T1000 (cell line): ENCODE data around the gene C3.
"Not testable (repeated sequence)": the region's sequence is repeated elsewhere in the genome, so short reads cannot be mapped to it uniquely, and the experiment has no call there.

Experiments used
- DNase-seq: peaks from one replicate; lab custom pipeline; 2025; ENCODE audit warnings: mixed read lengths; lab: John Stamatoyannopoulos, UW

C3 gene

DNA sequence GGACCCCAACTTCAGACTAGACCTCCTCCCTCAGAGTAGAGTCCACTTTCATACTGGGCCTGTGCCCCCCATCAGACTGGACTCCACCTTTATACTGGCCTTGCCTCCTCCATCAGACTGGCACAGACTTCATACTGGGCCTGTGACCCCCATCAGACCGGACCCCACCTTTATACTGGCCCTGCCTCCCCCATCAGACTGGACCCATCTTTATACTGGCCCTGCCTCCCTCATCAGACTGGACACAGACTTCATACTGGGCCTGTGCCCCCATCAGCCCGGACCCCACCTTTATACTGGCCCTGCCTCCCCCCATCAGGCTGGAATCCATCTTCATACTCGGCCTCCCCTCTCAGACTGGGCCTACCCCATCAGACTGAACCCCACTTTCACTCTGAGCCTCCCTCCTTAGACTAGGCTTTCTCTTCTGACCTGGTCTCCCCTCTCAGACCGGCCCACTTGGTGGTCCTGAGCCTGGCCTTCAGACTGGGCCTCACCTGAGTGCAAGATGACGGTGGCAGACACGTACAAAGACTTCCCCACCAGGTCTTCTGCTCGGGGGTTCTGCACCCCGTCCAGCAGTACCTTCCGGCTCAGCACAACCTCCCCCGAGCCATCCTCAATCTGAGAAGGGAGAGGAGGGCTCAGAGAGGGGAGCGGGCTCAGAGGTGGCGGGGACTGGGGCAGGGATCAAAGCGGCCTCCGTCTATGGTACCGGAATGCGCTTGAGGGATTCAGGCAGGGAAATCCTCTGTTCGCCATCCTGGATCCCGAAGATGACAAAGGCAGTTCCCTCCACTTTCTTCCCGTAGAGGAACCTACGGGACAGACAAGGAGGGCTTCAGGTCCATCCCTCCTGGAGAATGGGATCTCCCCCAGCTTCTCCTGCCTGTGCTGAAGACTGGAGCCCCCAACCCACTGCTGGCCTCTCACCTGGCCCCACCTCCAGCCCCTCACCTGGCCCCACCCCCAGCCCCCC is 7.5 kb downstream of the C3 start:
- no peak for DNase-seq

DNA sequence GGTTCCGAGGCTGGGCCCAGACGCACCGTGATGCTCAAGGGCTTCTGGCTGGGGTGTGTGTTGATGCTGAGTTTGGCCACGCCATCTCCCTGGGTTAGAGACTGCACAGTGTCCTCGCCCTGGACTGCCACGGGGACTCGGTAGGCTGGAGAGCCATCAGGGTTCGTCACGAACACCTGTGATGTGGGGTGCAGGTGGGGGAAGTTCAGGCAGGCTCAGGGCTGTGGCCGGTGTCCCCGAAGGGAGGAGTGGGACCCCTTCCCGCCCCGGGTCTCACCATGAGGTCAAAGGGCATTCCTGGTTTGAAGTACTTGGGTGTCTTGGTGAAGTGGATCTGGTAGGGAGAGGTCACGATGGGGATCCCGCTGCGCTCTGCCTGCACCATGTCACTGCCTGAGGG is 8.2 kb downstream of the C3 start:
- no peak for DNase-seq

DNA sequence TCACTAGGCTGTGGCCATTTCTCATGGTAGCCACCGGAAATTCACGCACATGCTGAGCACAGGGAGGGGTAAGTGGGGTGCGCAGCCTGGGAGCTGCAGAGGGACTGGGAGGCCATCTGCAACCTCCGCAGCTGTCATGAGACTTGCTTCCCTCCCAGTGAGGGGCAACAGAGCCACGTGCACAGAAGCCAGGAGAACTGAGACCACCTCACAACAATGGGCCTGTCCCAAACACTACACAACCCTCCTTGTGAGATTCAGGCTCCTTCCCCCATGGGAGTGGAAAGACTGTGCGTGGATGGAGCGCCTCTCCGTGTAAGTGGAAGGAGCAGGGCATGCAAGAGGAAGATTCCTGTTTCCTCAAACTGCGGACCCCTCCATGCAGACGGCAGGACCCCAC is 8.8 kb downstream of the C3 start:
- DNase-seq = no peak

DNA sequence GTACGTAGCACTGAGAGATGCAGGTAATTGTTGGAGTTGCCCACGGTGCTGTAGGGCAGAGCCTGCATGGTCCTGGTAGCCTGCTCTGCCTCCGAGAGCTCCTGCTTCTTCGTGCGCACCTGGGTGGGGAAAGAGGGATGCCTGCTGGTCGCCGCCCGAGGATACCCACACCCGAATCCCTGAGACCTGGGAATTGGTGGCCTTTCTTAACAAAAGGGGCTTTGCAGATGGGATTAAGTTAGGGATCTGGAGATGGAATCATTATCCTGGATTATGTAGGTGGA is 9.4 kb downstream of the C3 start:
- no peak for DNase-seq

DNA sequence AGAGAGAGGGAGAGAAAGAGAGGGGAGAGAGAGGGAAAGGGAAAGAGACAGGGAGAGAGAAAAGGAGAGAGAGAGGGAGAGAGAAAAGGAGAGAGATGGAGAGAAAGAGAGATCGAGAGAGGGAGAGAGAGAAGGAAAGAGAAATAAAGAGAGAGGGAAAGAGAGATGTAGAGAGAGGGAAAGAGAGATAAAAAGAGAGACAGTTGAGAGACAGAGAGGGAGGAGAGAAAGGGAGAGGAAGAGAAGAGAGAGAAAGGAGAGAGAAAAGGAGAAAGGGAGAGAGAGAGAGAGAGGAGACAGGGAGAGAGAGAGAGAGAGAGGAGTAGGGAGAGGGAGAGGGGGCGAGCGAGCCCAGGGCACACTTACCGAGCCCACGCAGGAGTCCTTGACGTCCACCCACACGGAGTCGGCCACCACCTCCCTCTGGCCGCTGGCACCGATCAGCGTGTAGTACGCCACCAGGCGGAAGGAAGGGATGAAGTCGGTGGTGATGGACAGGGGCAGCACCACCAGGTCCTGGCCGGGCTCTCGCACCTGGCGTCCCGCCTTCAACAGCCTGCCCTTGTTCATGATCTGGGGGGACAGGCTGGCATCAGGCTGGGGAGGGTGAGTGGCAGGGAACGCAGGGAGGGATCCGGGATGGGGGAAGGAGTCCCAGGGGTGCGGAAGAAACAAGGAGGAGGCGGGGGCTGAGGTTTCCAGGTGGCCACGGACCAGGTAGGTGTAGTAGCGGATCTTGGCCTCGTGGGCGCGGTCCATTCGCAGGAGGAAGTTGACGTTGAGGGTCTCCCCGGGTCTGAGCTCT is 10.0 kb downstream of the C3 start:
- DNase-seq = no peak

DNA sequence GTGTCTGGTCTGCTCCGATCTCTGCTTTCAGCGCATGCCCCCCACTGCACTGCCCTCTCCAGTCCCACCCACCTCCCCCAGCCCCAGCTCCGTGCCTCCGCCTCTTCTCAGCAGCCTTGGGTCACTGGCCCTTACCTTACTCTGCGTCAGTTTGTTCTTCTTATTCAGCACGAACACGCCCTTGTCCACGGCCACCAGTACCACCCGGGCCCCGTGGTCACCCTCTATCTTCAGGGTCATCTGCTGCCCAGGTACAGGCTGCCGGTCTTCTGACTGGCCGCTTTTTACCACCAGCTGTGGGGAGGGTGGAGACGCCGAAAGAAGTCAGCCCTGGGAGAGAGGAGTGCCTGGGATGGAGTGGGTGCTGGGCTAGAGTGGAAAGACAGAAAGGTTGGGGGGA is 10.9 kb downstream of the C3 start:
- no peak for DNase-seq

DNA sequence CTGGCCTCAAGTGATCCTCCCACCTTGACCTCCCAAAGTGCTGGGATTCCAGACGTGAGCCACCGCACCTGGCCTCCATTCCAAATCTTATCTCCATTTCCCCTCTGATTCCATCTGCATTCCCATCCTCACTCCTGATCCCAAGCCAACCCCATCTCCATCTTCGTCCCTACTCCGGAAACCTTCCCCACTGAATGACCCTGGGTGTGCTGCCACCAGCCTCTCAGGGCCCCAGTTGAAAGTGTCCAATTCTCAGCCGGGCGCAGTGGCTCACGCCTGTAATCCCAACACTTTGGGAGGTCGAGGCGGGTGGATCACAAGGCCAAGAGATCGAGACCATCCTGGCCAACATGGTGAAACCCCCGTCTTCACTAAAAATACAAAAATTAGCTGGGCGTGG is 11.5 kb downstream of the C3 start:
- not testable (repeated sequence) for DNase-seq

DNA sequence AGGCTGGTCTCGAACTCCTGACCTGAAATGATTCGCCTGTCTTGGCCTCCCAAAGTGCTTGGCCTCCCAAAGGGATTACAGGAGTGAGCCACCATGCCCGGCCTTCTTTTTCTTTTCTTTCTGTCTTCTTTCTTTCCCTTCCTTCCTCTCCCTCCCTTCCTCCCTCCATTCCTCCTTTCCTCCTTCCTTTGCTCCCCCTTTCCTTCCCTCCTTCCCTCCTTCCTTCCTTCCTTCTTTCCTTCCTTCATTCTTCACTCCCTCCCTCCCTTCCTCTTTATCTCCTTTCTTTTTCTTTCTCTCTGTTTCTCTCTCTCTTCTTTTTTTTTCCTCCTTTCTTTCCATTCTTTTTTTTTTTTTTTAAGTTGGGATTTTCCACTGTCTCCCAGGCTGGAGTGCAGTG is 12.1 kb downstream of the C3 start:
- no peak for DNase-seq

DNA sequence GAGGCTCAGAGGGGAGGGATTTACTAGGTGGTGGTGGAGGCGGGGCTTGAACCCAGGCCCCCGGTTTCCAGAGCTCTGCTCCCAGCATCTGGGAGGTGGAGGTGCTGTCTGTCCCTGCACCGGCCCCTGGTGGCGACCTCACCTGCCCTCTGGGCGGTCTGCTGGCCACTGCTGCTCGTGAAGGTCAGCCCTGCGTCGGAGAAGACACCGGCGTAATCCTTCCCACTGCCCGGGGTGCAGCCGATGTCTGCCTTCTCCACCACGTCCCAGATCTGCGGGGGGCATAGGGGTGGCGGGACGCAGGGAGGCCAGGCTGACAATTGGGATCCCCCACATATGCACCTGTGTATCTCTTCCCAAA is 12.8 kb downstream of the C3 start:
- no peak for DNase-seq

DNA sequence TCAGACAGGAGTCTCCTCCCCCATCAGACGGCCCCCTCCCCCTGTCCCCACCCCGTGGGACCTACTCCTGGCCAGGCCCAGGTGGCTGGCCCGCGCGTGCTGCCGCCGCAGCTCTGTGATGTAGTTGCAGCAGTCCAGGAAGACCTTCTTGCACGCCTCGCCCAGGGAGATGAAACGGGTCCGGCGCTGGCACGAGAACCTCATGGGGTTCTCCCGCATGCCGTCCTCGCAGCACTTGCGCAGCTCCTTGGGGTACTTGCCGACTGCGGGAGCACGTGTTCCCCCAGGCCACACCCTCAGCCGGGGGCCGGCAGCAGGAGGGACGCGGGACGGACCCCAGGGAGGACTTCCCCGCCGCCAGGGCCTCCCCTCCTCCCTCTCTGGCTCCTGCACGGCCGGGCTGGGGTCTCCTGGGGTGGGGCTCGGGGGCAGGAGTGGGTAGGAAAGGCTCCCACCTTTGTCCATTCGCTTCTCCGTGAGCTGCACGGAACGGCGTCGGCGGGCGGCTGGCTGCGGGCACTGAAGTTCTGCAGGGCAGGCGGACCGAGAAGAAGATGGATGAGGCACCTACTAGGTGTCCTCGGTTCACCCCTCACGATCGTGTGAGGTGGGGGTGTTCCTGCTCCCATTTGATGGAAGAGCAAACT is 13.3 kb downstream of the C3 start:
- DNase-seq = no peak

DNA sequence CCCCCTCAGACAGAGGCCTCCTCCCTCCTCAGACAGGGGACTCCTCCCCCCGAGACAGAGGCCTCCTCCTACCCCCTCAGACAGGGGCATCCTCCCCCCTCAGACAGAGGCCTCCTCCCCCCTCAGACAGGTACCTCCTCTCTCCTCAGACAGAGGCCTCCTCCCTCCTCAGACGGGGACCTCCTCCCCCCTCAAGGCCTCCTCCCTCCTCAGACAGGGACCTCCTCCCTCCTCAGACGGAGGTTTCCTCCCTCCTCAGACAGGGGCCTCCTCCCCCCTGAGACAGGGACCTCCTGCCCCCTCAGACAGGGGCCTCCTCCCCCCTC is 13.9 kb downstream of the C3 start:
- DNase-seq = no peak

DNA sequence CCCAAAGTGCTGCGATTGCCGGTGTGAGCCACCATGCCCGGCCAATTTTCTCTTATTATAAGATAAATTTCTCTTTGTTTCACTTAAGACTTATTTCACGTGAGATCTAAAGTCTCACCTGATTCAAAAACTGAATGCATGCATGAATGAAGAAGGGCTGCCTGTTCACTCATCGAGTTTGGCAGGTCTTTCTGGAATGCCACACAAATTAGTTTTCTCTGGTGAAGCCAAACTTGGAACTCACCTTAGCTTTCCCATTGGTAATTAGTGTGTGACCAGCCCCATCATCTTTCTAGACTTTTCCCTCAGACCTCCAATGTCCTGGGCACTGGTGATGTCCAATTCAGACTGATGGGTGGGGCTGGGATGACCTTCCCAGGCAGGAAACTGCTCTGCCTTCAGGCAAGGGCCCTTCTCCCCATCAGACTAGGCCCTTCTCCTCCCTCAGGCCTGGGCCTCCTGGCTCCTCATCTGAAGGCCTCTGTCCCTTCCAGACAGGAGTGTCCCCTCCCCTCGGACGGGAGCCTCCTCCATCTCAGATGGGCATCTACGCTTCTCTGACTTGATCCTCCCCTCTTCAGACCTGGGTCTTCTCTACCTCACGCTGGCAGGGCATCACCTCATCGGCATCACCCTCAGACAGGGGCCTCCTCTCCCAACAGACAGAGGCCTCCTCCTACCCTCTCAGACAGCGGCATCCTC is 14.4 kb downstream of the C3 start:
- no peak for DNase-seq

DNA sequence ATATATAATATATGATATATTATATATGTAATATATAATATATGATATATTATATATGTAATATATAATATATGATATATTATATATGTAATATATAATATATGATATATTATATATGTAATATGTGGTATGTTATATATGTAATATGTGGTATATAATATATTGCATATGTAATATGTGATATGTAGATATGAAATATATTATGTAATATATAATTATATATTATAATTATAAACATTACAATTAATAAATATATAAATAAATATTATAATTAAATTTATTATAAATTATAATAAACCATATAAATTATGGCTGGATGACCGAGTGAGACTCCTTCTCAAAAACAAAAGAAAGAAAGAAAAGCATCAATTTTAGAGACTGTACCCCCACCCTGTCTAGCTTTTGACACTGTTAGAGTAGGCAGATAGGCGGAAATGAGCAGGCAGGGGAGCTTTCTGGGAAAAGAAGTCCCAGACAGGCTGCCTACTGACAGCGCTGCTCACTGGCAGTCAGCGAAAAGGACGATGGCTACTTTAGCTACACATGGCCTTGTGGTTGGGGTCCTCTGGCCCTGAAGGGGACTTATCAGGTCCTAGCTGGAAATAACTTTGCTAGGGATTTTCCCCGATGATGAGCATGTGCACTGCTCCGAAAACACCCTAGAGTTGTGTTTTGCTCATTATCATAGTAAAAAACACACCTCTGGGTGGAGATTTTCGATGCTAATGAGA is 19.7 kb downstream of the C3 start:
- no peak for DNase-seq

DNA sequence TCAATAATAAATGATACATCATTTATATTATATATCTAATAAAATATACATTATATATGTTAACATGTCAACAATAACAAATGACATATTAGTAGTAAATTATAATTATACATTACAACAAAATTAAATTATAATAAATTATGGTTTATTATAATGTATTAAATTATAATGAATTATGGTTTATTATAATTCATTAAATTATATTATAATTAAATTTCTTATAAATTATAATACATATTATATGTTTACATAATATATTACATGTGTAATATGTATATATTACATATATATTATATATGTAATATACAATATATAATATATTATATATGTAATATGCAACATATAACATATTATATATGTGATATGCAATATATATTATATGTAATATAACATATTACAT is 20.5 kb downstream of the C3 start:
- DNase-seq = no peak

DNA sequence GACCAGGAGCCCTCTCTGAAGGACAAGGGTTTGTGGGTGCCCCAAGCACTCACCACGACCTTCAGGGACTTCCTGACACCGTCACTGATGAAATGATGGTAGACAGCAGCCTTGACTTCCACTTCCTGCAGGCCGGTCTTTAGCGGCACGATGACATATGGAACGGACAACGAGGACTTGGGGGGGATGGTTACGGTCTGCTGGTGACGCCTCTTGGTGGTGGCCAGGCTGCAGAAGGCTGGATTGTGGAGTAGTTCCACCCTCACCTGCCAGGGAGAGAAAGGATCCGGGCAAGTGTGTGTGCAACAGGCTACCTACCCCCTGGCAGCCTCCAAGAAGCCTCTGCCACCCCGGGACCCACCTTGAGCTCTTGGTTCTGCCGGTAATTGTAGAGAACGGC is 23.2 kb downstream of the C3 start:
- no peak for DNase-seq

DNA sequence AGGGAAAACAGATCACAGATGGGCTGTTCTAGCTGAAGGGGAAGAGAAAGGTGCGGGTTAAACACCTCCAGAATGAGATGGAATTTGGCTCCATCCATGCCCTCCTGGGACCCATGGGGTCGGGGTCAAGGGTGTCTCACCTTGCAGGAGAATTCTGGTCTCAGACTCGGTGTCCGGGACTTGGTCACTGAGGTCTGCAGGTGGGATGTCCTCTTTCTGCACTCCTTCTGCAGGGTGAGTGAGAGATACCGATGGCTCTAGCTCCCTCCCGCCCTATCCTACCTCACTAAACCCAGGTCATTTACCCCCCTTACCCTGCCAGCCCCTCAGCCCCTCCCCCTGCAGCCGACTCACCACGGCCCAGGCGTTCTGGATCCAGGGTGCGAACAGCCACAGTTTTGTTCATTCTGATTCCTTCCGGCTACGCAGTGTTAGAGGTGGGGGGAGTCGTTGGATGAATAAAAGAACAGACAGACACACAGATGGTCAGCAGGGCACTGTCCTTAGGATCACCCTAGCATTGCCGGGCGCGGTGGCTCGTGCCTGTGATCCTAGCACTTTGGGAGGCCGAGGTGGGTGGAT is 24.1 kb downstream of the C3 start:
- DNase-seq = no peak

DNA sequence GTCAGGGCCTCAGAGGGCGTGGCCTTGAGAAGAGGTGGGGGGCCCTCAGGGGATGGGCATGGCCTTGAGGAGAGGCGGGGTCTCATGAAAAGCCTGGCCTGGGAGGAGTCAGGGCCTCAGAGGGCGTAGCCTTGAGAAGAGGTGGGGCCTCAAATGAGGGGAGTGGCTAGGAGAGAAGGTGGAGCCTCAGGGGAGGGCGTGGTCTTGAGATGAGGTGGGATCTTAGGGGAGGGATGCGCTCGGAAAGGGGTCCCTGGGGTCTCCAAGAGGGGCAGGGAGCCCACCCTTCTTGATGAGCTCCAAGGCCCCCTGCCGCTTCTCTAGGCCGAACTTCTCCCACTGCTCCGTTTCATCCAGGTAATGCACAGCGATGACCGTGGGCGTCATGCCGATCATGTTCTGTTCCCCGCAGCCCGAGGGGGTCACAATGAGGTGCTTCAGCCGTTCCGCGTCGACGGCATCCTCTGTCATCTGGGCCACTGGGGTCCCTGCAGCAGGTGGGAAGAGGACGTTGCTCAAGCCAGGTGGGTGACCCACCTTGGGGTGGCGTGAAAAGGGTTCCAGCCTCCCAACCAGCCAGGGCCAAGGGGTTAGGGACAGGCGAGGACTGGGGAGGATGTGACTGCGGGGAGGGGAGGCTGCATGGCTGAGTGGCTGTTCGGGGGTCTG is 26.2 kb downstream of the C3 start:
- DNase-seq = no peak

DNA sequence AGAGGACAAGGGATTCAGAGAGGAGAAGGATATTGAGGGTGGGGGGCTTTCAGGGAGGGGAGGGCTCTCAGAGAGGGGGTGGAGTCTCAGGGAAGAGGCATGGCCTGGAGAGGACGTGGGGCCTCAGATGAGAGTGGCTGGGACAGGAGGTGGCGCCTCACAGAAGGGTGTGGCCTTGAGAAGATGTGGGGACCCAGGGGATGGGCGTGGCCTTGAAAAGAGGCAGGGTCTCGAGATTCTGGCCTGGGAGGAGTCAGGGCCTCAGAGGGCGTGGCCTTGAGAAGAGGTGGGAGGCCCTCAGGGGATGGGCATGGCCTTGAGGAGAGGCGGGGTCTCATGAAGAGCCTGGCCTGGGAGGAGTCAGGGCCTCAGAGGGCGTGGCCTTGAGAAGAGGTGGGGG is 26.8 kb downstream of the C3 start:
- DNase-seq = no peak

DNA sequence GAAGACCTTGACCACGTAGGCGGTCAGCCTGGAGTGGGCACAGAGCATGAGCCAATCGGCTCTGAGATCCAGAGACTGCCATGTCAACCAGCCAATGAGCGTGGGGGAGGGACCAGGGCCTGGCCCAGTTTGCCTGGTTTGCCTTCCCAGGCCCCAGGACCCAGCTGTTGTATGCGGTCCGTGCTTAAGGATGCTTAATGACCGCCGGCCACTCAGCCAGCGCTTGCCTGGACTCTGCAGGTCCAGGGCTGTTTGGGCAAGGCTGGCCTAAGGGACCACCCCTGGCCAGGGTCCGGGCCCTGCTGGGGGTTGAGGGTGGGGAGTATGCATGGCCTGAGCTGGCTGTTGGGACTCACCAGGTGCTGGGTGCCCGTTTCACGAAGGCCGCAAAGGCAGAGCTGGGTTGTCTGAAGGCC is 27.4 kb downstream of the C3 start:
- DNase-seq = no peak

DNA sequence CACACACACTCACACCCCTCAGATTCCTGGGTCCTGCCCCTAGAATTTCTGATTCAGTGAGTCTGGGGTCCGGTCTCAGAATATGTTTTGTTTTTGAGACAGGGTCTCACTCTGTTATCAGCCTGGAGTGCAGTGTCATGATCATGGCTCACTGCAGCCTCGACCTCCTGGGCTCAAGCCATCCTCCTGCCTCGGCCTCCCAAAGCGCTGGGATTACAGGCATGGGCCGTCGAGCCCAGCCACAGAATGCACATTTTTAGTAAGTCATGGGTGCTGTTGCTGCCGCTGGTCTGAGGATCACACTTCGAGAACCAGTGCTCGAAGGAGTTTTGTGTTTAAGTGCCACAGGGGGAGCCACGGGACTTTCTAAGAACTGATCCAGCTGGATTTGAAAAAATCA is 28.4 kb downstream of the C3 start:
- no peak for DNase-seq

DNA sequence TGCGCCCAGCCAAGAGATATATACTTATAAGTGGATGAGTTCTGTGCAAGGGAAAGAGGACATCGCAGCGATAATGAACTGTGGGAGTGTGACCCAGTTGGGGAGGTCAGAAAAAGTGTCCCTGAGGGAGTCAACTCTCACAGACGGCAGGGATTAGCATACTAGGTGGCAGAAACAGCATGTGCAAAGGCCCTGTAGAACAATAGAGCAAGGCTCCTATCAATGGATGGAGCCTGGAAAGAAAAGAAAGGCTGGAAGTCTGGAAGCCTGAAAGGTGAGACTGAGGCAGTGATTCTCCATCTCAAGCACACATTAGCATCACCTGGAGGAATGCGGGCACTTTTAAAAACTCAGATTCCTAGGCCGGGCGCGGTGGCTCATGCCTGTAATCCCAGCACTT is 29.1 kb downstream of the C3 start:
- no peak for DNase-seq
